Brain microvascular endothelial cell (primary cell): ENCODE measurements around the gene AURKAIP1.
"Not testable (repeated sequence)": the region's sequence is repeated elsewhere in the genome, so short reads cannot be mapped to it uniquely, and the experiment has no call there.

Source experiments
- DNase-seq: peaks from one replicate; pipeline ENCODE4 v3.0.0-alpha.2; 2020
- H3K27ac ChIP-seq: fragments of 250-450 bp; sonication (Bioruptor Pico); 2 replicates; pipeline ENCODE4 v1.5.1; 2020; ENCODE audit warnings: mild to moderate bottlenecking, moderate library complexity
- H3K27me3 ChIP-seq: fragments of 250-450 bp; sonication (Bioruptor Pico); replicated peaks from 2 replicates; pipeline ENCODE4 v1.5.1; 2020; ENCODE audit warnings: mild to moderate bottlenecking
- H3K36me3 ChIP-seq: fragments of 250-450 bp; sonication (Bioruptor Pico); replicated peaks from 2 replicates; pipeline ENCODE4 v1.5.1; 2020; ENCODE audit warnings: mild to moderate bottlenecking
- H3K4me3 ChIP-seq: 2 replicates; pipeline ENCODE4 v1.5.1; 2011; ENCODE audit warnings: low read depth, mild to moderate bottlenecking, control low read depth, low read length, moderate library complexity
- CTCF ChIP-seq: IDR thresholded peaks from 2 replicates; pipeline ENCODE4 v1.5.1; 2011; ENCODE audit warnings: low read depth, mild to moderate bottlenecking, moderate library complexity, low read length, control low read depth, inconsistent platforms; ENCODE audit errors: missing control alignments
- in situ Hi-C: cut with HindIII; loops from 2 replicates; pipeline ENCODE4 v1.10.0; 2017; ENCODE audit warnings: low sequenced_read_pairs, low pct_ligation_motif_present

The AURKAIP1 gene

GRCh38 chr1:1406101-1406820, 31.3 kb upstream of the AURKAIP1 start:
- in situ Hi-C loops = no loop called here
- TF ChIP-seq CTCF = no peak
- Histone ChIP-seq H3K27ac (peak overlapping the region; percentile 74), H3K27me3 (no peaks in the 10 kb centered on the region), H3K4me3 (peak overlapping the region; percentile 83), H3K36me3 (peaks cover 28% of the 10 kb centered on the region)
- no peak for DNase-seq

DNA sequence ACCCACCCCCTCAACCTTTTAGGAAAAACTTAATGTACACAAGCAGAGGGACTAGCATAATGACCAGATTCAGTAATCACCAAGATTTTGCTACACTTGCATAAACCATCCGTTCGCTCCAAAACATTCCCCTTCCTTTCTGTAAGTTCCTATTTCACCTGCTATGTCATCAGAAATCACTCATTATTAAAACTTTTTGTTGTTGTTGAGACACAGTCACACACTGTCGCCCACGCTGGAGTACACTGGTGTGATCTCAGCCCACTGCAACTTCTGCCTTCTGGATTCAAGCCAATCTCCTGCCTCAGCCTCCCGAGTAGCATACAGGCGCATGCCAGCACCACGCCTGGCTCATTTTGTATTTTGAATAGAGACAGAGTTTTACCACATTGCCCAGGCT, 28.6 kb upstream of the AURKAIP1 start:
- TF ChIP-seq CTCF = no peak
- H3K4me3 ChIP-seq = no peak overlapping the region
- H3K27ac ChIP-seq = no peak overlapping the region
- no peaks in the 10 kb centered on the region for H3K27me3 ChIP-seq
- in situ Hi-C loops = no loop called here
- DNase-seq = no peak
- peaks cover 33% of the 10 kb centered on the region for H3K36me3 ChIP-seq

DNA sequence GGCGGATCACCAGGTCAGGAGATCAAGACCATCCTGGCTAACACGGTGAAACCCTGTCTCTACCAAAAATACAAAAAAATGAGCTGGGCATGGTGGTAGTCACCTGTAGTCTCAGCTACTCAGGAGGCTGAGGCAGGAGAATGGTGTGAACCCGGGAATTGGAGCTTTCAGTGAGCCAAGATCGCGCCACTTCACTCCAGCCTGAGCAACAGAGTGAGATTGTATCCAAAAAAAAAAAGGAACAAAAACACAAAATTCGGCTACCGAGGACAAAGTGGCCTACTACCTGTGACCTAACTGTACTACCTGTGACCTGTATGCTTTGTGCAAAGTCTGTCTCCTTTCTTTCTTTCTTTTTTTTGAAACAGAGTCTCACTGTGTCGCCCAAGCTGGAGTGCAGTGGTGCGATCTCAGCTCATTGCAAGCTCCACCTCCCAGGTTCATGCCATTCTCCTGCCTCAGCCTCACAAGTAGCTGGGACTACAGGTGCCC, 27.9 kb upstream of the AURKAIP1 start:
- in situ Hi-C loops, DNase-seq, H3K27ac ChIP-seq: not testable (repeated sequence)

GRCh38 chr1:1402072-1402900, 27.3 kb upstream of the AURKAIP1 start:
- no peak overlapping the region for H3K4me3 ChIP-seq
- no peaks in the 10 kb centered on the region for H3K27me3 ChIP-seq
- peak; percentile 46 for DNase-seq
- peak; percentile 84 for TF ChIP-seq CTCF
- no peak overlapping the region for H3K27ac ChIP-seq
- peaks cover 38% of the 10 kb centered on the region for H3K36me3 ChIP-seq
- in situ Hi-C loops = no loop called here

More for the DNA sequence above, 27.9 kb upstream of the AURKAIP1 start:
- H3K4me3 ChIP-seq, H3K27me3 ChIP-seq: not testable (repeated sequence)
- H3K36me3 ChIP-seq = peaks cover 33% of the 10 kb centered on the region

GRCh38 chr1:1401457-1402010, 26.5 kb upstream of the AURKAIP1 start:
- Histone ChIP-seq H3K36me3 (peaks cover 37% of the 10 kb centered on the region), H3K27me3 (no peaks in the 10 kb centered on the region), H3K4me3 (no peak overlapping the region), H3K27ac (no peak overlapping the region)
- no peak for DNase-seq
- no peak for TF ChIP-seq CTCF
- in situ Hi-C loops = no loop called here
